ENCODE data around the gene WFDC2.

WFDC2 gene

GRCh38 chr20:45469336-45470261 lies at the start of gene WFDC2:
Gene WFDC2 (plus strand): TSS chr20:45469753. CDS start chr20:45469782, 29 bp downstream.
- DNase-seq (ENCODE audit: low read depth), result no peak

GRCh38 chr20:45420125-45420524 lies 49.4 kb upstream of the WFDC2 start:
- DNase-seq (ENCODE audit: low read depth), result no peak

DNA sequence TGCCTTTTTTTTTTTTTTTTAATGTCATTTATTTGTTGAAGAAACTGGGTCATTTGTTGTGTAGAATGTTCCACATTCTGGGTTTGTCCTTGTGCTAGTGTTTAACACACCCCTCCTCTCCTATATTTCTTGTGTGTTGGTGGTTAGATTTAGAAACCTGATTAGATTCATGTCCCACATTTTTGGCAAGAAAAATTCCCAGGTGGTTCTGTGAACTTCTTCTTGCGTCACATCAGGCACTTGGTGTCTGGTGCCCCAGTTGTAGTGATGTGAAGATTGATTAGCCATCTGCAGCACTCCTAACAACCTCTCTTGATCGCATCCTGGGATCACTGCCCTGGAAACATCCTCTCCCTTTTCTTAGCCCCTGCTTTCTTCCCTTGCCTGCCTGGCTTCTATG lies 45.9 kb upstream of the WFDC2 start:
- DNase-seq (ENCODE audit: low read depth), result no peak

DNA sequence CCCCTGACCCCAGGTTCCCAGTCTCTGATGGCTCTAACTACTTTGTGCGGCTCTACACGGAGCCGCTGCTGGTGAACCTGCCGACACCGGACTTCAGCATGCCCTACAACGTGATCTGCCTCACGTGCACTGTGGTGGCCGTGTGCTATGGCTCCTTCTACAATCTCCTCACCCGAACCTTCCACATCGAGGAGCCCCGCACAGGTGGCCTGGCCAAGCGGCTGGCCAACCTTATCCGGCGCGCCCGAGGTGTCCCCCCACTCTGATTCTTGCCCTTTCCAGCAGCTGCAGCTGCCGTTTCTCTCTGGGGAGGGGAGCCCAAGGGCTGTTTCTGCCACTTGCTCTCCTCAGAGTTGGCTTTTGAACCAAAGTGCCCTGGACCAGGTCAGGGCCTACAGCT lies 44.0 kb upstream of the WFDC2 start:
- no peak for DNase-seq (ENCODE audit: low read depth)

DNA sequence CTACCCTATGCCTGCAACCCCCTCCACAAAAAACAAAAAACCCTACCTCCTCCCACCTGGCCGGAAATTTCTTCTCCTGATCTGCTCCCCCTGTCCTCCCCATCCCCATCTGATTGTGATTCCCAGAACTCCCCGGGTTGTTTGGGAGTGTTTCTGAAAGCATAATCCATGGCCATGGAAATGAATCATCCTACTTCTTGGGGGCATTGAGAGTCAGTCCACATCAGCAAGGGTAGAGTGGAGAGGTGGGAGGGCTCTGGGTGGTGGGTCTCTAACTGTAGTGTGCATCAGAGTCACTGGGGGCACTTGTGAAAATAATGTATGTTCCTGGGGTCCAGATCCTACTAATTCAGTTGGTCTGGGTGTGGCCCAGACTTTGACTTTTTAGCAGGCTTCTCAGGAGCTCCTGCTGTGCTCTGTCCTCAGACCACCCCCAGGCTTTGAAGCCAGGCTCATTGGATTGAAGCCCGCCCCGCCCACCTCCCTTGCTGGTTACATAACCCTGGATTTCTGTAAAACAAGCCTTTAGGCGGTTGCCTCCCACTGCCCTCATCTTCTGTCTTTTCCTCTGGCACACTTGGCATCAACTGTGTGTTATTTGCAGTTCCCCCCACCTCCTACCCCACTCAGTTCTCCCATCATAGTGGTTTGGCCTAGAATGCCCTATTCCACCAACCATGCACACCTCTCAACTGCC lies 43.1 kb upstream of the WFDC2 start:
- no peak for DNase-seq (ENCODE audit: low read depth)

DNA sequence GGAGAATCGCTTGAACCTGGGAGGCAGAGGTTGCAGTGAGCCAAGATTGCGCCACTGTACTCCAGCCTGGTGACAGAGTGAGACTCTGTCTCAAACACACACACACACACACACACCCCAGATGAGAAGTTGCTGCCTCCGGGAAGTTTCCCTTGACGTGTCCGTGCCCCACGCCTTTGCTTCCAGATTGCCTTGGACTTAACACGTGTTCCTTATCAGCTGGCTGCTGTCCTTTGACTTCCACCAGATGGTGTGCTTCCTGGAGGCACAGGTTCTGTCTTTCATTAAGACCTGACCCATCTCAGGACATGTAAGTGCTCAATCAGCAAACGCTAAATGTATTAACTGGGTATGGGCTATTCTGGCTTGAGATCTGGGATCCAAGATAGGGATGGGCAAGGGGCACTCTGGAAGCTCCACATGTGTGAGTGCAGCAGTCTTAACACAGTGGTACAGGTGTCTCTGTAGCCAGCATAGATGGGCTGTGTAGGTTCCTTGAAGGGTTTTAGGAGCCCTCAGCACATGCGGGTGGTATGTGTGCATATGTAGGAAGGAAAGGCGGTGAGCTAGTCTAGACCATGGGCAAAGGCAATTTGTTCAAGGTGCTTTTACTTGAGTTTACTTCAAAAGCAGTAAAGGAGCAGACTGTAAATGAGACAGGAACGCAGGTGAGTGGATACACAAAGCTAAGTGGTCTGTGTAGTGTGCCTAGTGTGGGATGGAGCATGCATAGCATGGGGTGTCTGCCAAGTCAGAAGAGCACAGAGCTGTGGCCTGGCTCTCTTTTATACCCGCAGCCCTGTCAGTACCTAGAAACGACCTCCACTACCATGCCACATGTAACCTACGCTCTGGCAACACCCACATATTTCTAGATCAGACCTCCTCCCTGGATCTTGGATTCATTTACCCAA lies 42.1 kb upstream of the WFDC2 start:
- peak; percentile 8 for DNase-seq (ENCODE audit: low read depth)

- no peak for DNase-seq (ENCODE audit: low read depth)
These were observed 39.9 kb upstream of the WFDC2 start for GRCh38 chr20:45429618-45430017.

- DNase-seq (ENCODE audit: low read depth), result no peak
These were observed 37.3 kb upstream of the WFDC2 start for GRCh38 chr20:45432294-45432693.

- peak; percentile 11 for DNase-seq (ENCODE audit: low read depth)
These were observed 36.2 kb upstream of the WFDC2 start for GRCh38 chr20:45433316-45433715.

GRCh38 chr20:45433976-45434375 lies 35.6 kb upstream of the WFDC2 start:
- no peak for DNase-seq (ENCODE audit: low read depth)

DNA sequence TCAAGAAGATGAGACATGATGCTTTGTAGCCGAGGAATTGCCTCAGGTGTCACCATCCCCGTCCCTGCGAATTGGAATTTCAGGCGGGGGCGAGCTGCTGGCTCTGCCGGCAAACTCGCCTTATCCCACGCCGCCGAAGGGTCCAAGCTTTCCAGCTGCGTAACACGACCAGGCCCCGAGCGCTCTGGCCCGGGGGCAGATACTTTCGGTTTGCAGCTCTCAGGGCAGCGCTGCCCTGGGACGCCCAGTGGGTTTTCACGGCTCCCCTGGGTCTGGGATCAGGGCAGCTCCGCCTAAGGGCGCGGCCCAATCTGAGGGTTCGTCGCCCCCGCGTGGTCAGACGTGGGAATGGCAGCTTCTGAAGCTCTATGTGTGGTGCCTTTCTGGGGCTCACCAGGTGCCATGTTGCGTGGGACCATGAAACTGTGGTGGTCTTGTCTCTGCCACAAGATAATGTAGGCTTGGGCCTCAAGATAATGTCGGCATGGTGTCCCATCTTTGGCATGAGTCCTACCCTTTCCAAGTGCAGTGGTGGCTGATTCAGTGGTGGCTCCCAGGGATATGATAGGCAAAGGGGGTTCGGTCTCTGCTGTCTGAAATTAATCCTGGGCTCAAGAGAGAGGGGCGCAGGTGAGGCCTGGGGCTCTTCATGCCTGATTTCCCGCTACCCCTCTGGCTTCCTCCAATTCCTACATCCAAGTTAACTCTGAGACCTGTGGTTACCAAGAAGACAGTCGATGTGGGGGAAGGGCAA lies 32.6 kb upstream of the WFDC2 start:
- DNase-seq (ENCODE audit: low read depth), result peak; percentile 64

- DNase-seq (ENCODE audit: low read depth), result no peak
These were observed 29.1 kb upstream of the WFDC2 start for GRCh38 chr20:45440424-45440823.

DNA sequence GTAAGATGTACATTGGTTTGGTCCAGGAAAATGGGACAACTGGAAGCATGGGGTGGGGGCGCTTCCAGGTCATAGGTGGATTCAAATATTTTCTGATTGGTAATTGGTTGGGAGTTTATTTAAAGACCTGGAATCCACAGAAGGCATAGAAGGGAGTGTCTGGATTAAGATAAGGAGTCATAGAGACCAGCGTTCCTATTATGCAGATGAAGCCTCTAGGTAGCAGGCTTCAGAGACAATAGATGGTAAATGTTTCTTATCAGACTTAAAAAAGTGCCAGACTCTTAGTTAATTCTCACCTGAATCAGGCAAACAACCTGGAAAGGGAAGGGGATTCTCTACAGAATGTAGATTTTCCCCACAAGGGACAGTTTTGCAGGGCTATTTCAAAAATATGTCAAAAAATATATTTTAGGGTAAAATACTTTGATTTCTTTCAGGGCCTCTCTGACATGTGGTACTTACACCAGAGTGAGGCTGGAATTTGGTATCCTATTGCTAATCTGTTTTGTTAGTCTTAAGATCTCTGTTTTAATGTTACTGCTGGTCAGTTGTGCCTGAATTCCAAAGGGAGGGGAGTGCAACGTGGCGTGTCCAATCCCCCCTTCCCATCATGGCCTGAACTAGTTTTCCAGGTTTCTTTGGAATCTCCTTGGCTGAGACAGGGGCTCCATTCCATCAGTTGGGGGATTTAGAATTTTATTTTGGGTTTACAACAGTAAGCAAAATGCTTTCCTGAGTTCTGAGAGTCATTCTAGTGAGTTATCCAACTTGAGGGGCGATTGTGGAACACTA lies 28.5 kb upstream of the WFDC2 start:
- DNase-seq (ENCODE audit: low read depth), result no peak

DNA sequence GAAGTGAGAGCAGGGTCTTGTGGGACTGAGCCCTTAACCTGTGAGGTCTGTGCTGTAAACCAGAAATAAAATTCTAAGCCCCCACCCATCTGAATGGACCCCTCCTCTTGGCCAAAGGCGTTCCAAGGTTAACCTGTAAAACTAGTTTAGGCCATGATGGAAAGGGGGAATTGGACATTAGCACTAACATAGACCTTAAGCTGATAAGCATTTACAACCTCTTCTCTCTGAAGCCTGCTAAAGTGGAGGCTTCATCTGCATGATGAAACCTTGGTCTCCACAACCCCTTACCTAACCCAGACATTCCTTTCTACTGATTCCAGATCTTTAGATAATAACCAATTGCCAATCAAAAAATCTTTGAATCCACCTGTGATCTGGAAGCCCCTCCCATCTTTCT lies 27.8 kb upstream of the WFDC2 start:
- DNase-seq (ENCODE audit: low read depth), result no peak

- no peak for DNase-seq (ENCODE audit: low read depth)
These were observed 25.5 kb upstream of the WFDC2 start for GRCh38 chr20:45444050-45444449.

DNA sequence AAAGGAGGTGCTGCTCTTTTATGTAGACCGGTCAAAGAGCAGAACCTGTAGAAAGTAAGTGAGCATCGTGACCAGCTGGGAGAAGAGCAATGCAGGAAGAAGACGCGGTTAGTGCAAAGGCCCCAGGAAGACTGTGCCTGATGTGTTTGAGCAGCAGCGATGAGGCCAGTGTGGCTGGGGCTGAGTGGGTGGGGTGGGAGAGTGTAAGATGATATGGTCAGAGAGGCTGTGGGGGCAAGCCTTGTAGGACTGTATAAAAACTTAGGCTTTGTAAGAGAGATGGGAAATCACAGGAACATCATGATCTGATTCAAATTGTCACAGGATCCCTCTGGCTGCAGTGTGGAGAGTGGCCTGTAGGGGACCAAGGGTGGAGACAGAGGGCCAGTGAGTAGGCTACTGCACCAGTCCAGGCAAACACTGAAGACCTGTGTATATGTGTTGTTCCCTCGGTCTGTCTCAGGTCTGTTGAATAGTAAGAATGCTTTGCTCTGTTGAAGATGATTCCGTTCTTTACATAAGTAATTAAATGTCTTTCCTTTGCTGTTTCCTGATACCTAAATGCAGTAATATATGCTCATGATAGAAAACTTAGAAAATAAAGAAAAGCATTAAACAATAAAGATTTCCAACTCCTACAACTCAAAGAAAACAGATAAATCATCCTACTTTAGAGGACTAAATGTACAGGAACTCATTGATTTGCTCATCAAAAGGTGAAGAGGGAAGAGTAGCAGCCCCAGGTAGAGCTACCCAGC lies 23.6 kb upstream of the WFDC2 start:
- DNase-seq (ENCODE audit: low read depth), result no peak

- no peak for DNase-seq (ENCODE audit: low read depth)
These were observed 21.3 kb upstream of the WFDC2 start for GRCh38 chr20:45448270-45448669.

GRCh38 chr20:45449528-45449927 lies 20.0 kb upstream of the WFDC2 start:
- no peak for DNase-seq (ENCODE audit: low read depth)

GRCh38 chr20:45450097-45450818 lies 19.3 kb upstream of the WFDC2 start:
- peak; percentile 48 for DNase-seq (ENCODE audit: low read depth)

All from amniotic epithelial cell (primary cell).